ENCODE data around the gene PSAP. TPM values are rescaled to one million over a fixed set of nuclear protein-coding genes. Genes with fewer than 3 reads are reported as not detected.

The PSAP gene
- total RNA-seq, 4 donors from 2014 or later: 280 to 623 (median 490) TPM

- Histone ChIP-seq H3K9me3 (no peaks in the 10 kb centered on the region), H3K4me3 (no peak overlapping the region), H3K27ac (no peak overlapping the region), H3K36me3 (peaks cover 30 to 69% (median 46%) of the 10 kb centered on the region in 3 donors), H3K4me1 (peaks cover 0 to 21% (median 0%) of the 10 kb centered on the region in 3 donors), H3K27me3 (no peaks in the 10 kb centered on the region)
- no peak for TF ChIP-seq POLR2A (IDR thresholded peaks at IDR 0.05)
- TF ChIP-seq CTCF (IDR thresholded peaks at IDR 0.05): no peak
- no peak for DNase-seq
- 87% methylated on average over 9 to 10 of the region's 12 CpGs for WGBS, 2 donors
- intact Hi-C loops (cut with DNase I): loop anchor here (10.0 kb wide), 2 partner anchors 422 to 492 kb away; partner anchors contain the start of gene CDH23
Measured at GRCh38 chr10:71816421-71816851, 34.6 kb downstream of the PSAP start.

GRCh38 chr10:71815515-71816130 lies 35.4 kb downstream of the PSAP start:
- 84% methylated on average over 15 of the region's 15 CpGs for WGBS, 2 donors
- no peaks in the 10 kb centered on the region for H3K9me3 ChIP-seq
- no peak for DNase-seq
- peaks cover 0 to 21% (median 0%) of the 10 kb centered on the region in 3 donors for H3K4me1 ChIP-seq
- TF ChIP-seq CTCF (IDR thresholded peaks at IDR 0.05): no peak
- TF ChIP-seq POLR2A (IDR thresholded peaks at IDR 0.05): no peak
- H3K27me3 ChIP-seq: no peaks in the 10 kb centered on the region
- intact Hi-C loops (cut with DNase I): loop anchor here (10.0 kb wide), 2 partner anchors 421 to 491 kb away; partner anchors contain the start of gene CDH23
- H3K36me3 ChIP-seq: peaks cover 23 to 61% (median 38%) of the 10 kb centered on the region in 3 donors
- H3K4me3 ChIP-seq: no peak overlapping the region
- H3K27ac ChIP-seq: no peak overlapping the region

GRCh38 chr10:71814922-71815411 lies 36.1 kb downstream of the PSAP start:
- no peak overlapping the region for H3K4me3 ChIP-seq
- TF ChIP-seq CTCF (IDR thresholded peaks at IDR 0.05): no peak
- no peak for TF ChIP-seq POLR2A (IDR thresholded peaks at IDR 0.05)
- DNase-seq: no peak
- H3K27me3 ChIP-seq: no peaks in the 10 kb centered on the region
- no peaks in the 10 kb centered on the region for H3K9me3 ChIP-seq
- H3K4me1 ChIP-seq: peaks cover 0 to 21% (median 0%) of the 10 kb centered on the region in 3 donors
- intact Hi-C loops (cut with DNase I): loop anchor here (10.0 kb wide), 2 partner anchors 420 to 490 kb away; partner anchors contain the start of gene CDH23
- H3K27ac ChIP-seq: no peak overlapping the region
- 96 to 100% methylated on average over 4 to 14 of the region's 26 CpGs for WGBS, 2 donors
- peaks cover 19 to 55% (median 32%) of the 10 kb centered on the region in 3 donors for H3K36me3 ChIP-seq

GRCh38 chr10:71812913-71813590 lies 38.0 kb downstream of the PSAP start:
- 73 to 80% methylated on average over 2 to 3 of the region's 11 CpGs for WGBS, 2 donors
- Histone ChIP-seq H3K4me3 (no peak overlapping the region), H3K36me3 (peaks cover 7 to 35% (median 12%) of the 10 kb centered on the region in 3 donors), H3K4me1 (peaks cover 0 to 20% (median 0%) of the 10 kb centered on the region in 3 donors), H3K9me3 (no peaks in the 10 kb centered on the region), H3K27ac (no peak overlapping the region), H3K27me3 (no peaks in the 10 kb centered on the region)
- no peak for TF ChIP-seq CTCF (IDR thresholded peaks at IDR 0.05)
- no peak for TF ChIP-seq POLR2A (IDR thresholded peaks at IDR 0.05)
- DNase-seq: no peak
- intact Hi-C loops (cut with DNase I): loop anchor here (10.0 kb wide), 2 partner anchors 418 to 488 kb away; partner anchors contain the start of gene CDH23

Data from esophagus squamous epithelium (tissue), 5 donors.